ENCODE data around the gene SMC1B.

DNA sequence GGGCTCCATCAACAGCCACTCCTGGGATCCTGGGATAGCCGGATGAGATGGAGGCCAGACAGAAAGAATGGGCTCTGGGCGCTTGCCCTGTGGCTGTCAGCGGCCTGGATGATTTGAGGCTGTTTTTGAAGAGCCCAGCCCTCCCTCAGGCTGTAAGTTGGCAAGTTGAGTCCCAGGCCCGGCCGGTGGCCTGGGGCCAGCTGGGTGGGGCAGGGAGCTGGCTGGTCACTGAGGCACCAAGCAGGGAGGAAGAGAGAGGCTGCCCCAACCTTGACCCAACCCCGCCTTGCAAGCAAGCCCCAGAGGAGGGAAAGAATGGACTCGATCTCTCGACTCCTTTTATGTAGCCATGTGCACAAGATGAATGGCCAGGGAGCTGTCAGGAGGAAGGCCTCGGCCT lies 35.0 kb upstream of the SMC1B start:
- TF ChIP-seq CTCF (IDR thresholded peaks at IDR 0.05) (no peak), POLR2A (IDR thresholded peaks at IDR 0.05) (no peak)

All from thyroid gland (tissue), 4 donors.